Hepatocyte (in vitro differentiated cells): ENCODE measurements around the gene FAF2. TPM values are rescaled to one million over a fixed set of nuclear protein-coding genes. Genes with fewer than 3 reads are reported as not detected.
A peak's percentile ranks its signal among the peaks of the same experiment; 100 is the strongest.
"Not testable (repeated sequence)": the region's sequence is repeated elsewhere in the genome, so short reads cannot be mapped to it uniquely, and the experiment has no call there.

Experiments
- DNase-seq: peaks from one replicate; pipeline ENCODE4 v3.0.0-alpha.2; 2016; ENCODE audit warnings: low spot score
- H2AFZ ChIP-seq: fragments of 200-600 bp; sonication (generic); 2 replicates; pipeline ENCODE4 v1.6.0; 2016; ENCODE audit warnings: antibody characterized with exemption, mild to moderate bottlenecking
- H3K27ac ChIP-seq: fragments of 200-600 bp; sonication (generic); 2 replicates; pipeline ENCODE4 v1.5.1; 2016; ENCODE audit warnings: mild to moderate bottlenecking
- H3K27me3 ChIP-seq: fragments of 200-600 bp; sonication (generic); 2 replicates; pipeline ENCODE4 v1.6.1; 2016
- H3K36me3 ChIP-seq: fragments of 200-600 bp; sonication (generic); replicated peaks from 2 replicates; pipeline ENCODE4 v1.5.1; 2016; ENCODE audit warnings: low read depth; ENCODE audit not compliant: insufficient read depth
- H3K4me1 ChIP-seq: fragments of 200-600 bp; sonication (generic); 2 replicates; pipeline ENCODE4 v1.5.1; 2016; ENCODE audit warnings: mild to moderate bottlenecking, moderate library complexity; ENCODE audit not compliant: insufficient read depth
- H3K4me2 ChIP-seq: fragments of 200-600 bp; sonication (generic); 2 replicates; pipeline ENCODE4 v1.6.0; 2016
- H3K4me3 ChIP-seq: fragments of 200-600 bp; sonication (generic); 2 replicates; pipeline ENCODE4 v1.5.1; 2016; ENCODE audit warnings: mild to moderate bottlenecking
- H3K79me2 ChIP-seq: fragments of 200-600 bp; sonication (generic); 2 replicates; pipeline ENCODE4 v1.6.0; 2017; ENCODE audit warnings: mild to moderate bottlenecking
- H3K9me2 ChIP-seq: fragments of 200-600 bp; sonication (generic); replicated peaks from 2 replicates; pipeline ENCODE4 v1.6.0; 2017; ENCODE audit warnings: mild to moderate bottlenecking; ENCODE audit not compliant: insufficient read depth
- H3K9me3 ChIP-seq: fragments of 200-600 bp; sonication (generic); 2 replicates; pipeline ENCODE4 v1.5.1; 2016; ENCODE audit warnings: low read depth, mild to moderate bottlenecking
- H4K20me1 ChIP-seq: fragments of 200-600 bp; sonication (generic); 2 replicates; pipeline ENCODE4 v1.6.0; 2016; ENCODE audit warnings: mild to moderate bottlenecking; ENCODE audit not compliant: insufficient read depth, poor library complexity, severe bottlenecking
- EZH2 ChIP-seq: fragments of 200-600 bp; sonication (generic); IDR thresholded peaks from 2 replicates; pipeline ENCODE4 v1.6.1; 2016; ENCODE audit warnings: antibody characterized with exemption, mild to moderate bottlenecking, borderline replicate concordance
- EZH2phosphoT487 ChIP-seq: fragments of 200-600 bp; sonication (generic); IDR thresholded peaks from one replicate; pipeline ENCODE4 v1.6.1; 2018; ENCODE audit warnings: antibody characterized with exemption, mild to moderate bottlenecking, low read depth, moderate library complexity; ENCODE audit not compliant: unreplicated experiment, severe bottlenecking
- WGBS: methylation state at CpG from one replicate; pipeline ENCODE4 v1.1.6; 2016; ENCODE audit warnings: low lambda C conversion rate; ENCODE audit errors: missing lambda C conversion rate; 5-methylcytosine and 5-hydroxymethylcytosine counted together
- polyA plus RNA-seq: library from polyadenylated mRNA; unstranded; fragments of >200 nt; fragmentation: Nextera tagmentation; extraction: Ambion mirVana; gene quantifications from 2 replicates; pipeline ENCODE4 v1.2.1, GENCODE V29; 2016
- total RNA-seq: library from RNA; depleted of rRNA; stranded (reverse); fragments of >200 nt; gene quantifications from 2 replicates; pipeline ENCODE4 v1.2.3, GENCODE V29; 2014
- TF ChIP-seq, protein P1 (sequence below): fragments of 200-600 bp; sonication (generic); IDR thresholded peaks from 2 replicates; pipeline ENCODE4 v1.5.1; 2016; ENCODE audit warnings: antibody characterized with exemption, mild to moderate bottlenecking; ENCODE audit not compliant: poor library complexity

FAF2 gene
- total and polyA plus RNA-seq, 2 experiments from 2014 or later: 47.3 to 63.1 TPM

DNA sequence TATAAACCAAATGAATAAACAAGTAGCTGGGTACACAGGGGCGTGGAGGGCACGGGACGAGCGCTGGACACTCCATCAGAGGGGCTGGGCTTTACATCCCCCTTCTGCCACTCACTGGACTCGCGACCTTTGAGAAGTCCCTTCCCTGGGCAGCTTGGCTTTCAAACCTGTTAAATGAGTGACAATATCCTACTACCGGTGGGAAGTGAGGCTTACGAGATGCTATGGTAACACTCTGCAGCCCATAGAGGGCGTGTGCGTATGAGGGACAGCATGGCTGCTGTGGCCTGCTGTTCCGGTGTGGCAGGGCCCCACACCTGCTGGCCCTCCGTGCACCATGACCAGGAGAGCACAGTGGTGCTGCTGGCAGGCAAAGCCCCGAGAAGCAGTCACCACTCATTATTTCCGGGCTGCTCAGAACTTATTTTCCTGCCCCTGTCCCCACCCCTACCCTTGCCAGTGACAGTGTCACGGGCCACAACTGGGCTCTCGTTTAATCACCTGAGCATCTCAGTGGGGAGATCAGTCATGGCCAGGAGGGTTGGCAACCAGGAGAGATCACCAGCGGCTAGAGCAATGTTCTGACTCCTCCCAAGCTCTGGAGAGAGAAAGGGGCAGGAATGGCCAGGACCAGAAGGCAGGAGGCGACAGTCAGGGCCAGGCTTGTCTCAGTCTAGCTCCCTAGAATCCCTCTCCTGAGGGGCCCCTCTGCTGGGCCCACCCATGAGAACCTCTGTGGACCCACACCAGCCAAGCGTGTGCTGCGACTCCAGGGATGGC lies 42.3 kb upstream of the FAF2 start:
- H3K4me1 ChIP-seq: peaks cover 9% of the 10 kb centered on the region
- no peak overlapping the region for H3K4me3 ChIP-seq
- H3K79me2 ChIP-seq: peaks cover 8% of the 10 kb centered on the region
- peak; percentile 1 for DNase-seq
- H3K9me2 ChIP-seq: no peaks in the 10 kb centered on the region
- no peaks in the 10 kb centered on the region for H3K27me3 ChIP-seq
- H3K36me3 ChIP-seq: no peaks in the 10 kb centered on the region
- H3K9me3 ChIP-seq: no peaks in the 10 kb centered on the region
- 77% methylated on average over 20 of the region's 20 CpGs for WGBS
- TF ChIP-seq EZH2 (no peak), EZH2phosphoT487 (no peak)
- TF ChIP-seq, protein P1, sequence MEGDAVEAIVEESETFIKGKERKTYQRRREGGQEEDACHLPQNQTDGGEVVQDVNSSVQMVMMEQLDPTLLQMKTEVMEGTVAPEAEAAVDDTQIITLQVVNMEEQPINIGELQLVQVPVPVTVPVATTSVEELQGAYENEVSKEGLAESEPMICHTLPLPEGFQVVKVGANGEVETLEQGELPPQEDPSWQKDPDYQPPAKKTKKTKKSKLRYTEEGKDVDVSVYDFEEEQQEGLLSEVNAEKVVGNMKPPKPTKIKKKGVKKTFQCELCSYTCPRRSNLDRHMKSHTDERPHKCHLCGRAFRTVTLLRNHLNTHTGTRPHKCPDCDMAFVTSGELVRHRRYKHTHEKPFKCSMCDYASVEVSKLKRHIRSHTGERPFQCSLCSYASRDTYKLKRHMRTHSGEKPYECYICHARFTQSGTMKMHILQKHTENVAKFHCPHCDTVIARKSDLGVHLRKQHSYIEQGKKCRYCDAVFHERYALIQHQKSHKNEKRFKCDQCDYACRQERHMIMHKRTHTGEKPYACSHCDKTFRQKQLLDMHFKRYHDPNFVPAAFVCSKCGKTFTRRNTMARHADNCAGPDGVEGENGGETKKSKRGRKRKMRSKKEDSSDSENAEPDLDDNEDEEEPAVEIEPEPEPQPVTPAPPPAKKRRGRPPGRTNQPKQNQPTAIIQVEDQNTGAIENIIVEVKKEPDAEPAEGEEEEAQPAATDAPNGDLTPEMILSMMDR: no peak
- no peak overlapping the region for H3K4me2 ChIP-seq
- no peak overlapping the region for H3K27ac ChIP-seq
- no peak overlapping the region for H2AFZ ChIP-seq
- peaks cover 2% of the 10 kb centered on the region for H4K20me1 ChIP-seq

DNA sequence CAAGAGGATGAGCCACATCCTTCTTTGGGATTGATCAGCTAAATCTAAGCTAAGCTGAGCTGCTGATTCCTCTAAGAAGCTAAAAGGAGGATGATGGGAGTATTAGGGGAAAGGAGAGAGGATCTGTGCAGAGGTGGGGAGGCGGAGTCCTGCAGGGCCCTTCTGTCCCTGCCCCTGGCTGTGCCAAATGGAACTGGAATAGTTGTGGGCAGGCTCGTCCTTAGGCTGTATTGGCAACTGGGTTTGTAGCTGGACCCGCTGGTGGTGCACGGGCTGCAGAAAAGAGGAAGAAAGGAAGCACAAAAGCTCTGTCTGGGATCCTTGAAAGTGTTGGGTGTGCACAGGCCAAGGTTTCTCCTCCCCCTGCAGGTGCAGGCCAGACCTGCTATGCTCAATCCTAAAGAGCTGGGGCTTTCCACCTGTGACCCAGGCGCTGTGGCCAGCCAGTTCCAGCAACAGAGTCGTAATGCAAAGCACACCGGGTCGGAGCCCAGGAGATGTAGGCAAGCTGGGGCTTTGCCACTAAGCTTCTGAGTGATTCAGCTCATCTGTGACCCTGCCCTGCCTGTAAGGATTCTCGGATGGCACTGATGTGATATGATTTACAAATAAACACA lies 41.6 kb upstream of the FAF2 start:
- 93% methylated on average over 9 of the region's 9 CpGs for WGBS
- H3K27ac ChIP-seq: no peak overlapping the region

DNA sequence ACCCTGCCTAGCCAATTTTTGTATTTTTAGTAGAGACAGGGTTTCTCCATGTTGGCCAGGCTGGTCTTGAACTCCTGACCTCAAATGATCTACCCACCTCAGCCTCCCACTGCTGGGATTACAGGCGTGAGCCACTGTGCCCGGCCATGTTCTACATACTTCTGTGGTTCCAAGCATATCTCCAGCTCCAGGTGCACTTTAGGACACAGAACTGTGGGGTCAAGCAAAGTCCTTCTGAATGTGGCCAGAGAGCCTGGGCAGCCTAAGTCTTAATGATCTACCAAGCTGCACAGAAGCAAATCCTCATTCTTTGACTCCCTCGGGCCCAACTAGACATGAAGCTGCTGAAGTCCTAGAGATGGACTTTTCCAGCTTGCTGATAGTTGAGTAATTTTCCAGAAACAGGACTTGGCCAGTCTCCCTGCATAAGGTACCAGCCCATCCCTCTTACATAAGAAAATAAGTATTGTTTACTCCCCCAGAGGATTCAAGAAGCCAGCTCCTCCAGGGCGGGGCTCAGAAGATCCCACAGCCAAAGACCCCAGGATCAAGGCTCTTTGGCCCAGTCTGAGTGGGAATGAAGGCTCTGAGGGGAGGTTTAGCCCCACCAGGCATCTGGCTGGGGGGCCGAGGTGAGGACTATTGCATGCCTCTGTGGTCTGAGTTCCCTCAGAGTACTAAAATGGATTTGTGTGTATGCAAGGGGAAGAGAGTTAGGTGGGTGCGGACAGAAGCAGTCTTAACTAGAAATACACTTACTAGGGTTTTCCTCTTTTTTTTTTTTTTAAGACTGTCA lies 40.5 kb upstream of the FAF2 start:
- DNase-seq: no peak
- Histone ChIP-seq H3K79me2 (peaks cover 19% of the 10 kb centered on the region), H3K27me3 (no peaks in the 10 kb centered on the region), H4K20me1 (peaks cover 8% of the 10 kb centered on the region), H3K4me3 (no peak overlapping the region), H3K9me3 (no peaks in the 10 kb centered on the region), H2AFZ (no peak overlapping the region), H3K9me2 (no peaks in the 10 kb centered on the region), H3K36me3 (no peaks in the 10 kb centered on the region), H3K27ac (no peak overlapping the region), H3K4me2 (no peak overlapping the region), H3K4me1 (peaks cover 9% of the 10 kb centered on the region)
- TF ChIP-seq EZH2 (no peak), EZH2phosphoT487 (no peak)
- TF ChIP-seq, protein P1: no peak
- WGBS: 93% methylated on average over 6 of the region's 6 CpGs

More for the DNA sequence above, 41.6 kb upstream of the FAF2 start:
- peak; percentile 3 for DNase-seq
- Histone ChIP-seq H3K4me3 (no peak overlapping the region), H3K79me2 (peaks cover 13% of the 10 kb centered on the region), H3K9me3 (no peaks in the 10 kb centered on the region), H3K4me2 (no peak overlapping the region), H3K36me3 (no peaks in the 10 kb centered on the region), H2AFZ (no peak overlapping the region), H3K9me2 (no peaks in the 10 kb centered on the region), H3K4me1 (peaks cover 9% of the 10 kb centered on the region), H3K27me3 (no peaks in the 10 kb centered on the region), H4K20me1 (peaks cover 4% of the 10 kb centered on the region)
- TF ChIP-seq EZH2: no peak
- TF ChIP-seq, protein P1: no peak
- no peak for TF ChIP-seq EZH2phosphoT487

DNA sequence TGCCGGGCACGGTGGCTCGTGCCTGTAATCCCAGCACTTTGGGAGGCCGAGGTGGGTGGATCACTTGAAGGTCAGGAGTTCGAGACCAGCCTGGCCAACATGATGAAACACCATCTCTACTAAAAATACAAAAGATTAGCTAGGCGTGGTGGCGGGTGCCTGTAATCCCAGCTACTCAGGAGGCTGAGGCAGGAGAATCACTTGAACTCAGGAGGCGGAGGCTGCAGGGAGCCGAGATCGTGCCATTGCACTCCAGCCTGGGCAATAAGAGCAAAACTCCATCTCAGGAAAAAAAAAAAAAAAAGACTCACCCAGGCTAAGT lies 40.0 kb upstream of the FAF2 start:
- H3K4me3 ChIP-seq, H2AFZ ChIP-seq, H3K9me3 ChIP-seq, H3K36me3 ChIP-seq, H3K4me2 ChIP-seq, DNase-seq, H3K9me2 ChIP-seq, H3K27ac ChIP-seq, H3K4me1 ChIP-seq, H3K27me3 ChIP-seq: not testable (repeated sequence)
- H3K79me2 ChIP-seq: peaks cover 24% of the 10 kb centered on the region
- WGBS: 91% methylated on average over 8 of the region's 10 CpGs
- peaks cover 14% of the 10 kb centered on the region for H4K20me1 ChIP-seq
